ENCODE results near the gene NHLH1.

Gene NHLH1

GRCh38 chr1:160332516-160332915 is 34.4 kb upstream of the NHLH1 start:
- TF ChIP-seq EZH2 (IDR thresholded peaks at IDR 0.05; ENCODE audit: borderline replicate concordance, low read length) (no peak), CTCF (IDR thresholded peaks at IDR 0.05; ENCODE audit: low read length) (no peak)
- Histone ChIP-seq H3K27me3 (ENCODE audit: insufficient read depth, low read length) (no peaks in the 10 kb centered on the region), H3K9me2 (ENCODE audit: low read depth, low read length) (no peaks in the 10 kb centered on the region), H3K9ac (ENCODE audit: low read length) (no peak overlapping the region), H3F3A (ENCODE audit: insufficient read depth, low read length) (0 out of 2 replicates have a peak, but pooled peaks cover 3% of the 10 kb centered on the region), H3K27ac (ENCODE audit: low read depth, low read length, poor library complexity, severe bottlenecking) (no peak overlapping the region), H3K4me1 (ENCODE audit: insufficient read depth, low read length, severe bottlenecking) (no peaks in the 10 kb centered on the region), H3K4me3 (ENCODE audit: low read depth, low read length, poor library complexity, severe bottlenecking) (no peak overlapping the region), H3K36me3 (ENCODE audit: insufficient read depth, low read length) (peaks cover 88% of the 10 kb centered on the region), H4K20me1 (ENCODE audit: insufficient read depth, low read length) (no peaks in the 10 kb centered on the region), H3K4me2 (ENCODE audit: low read length) (no peak overlapping the region), H3K79me2 (ENCODE audit: insufficient read depth, low read length) (no peaks in the 10 kb centered on the region), H2AFZ (ENCODE audit: low read length) (no peak overlapping the region), H3K9me3 (ENCODE audit: low read length) (no peaks in the 10 kb centered on the region)

- TF ChIP-seq EZH2 (IDR thresholded peaks at IDR 0.05; ENCODE audit: borderline replicate concordance, low read length) (no peak), CTCF (IDR thresholded peaks at IDR 0.05; ENCODE audit: low read length) (no peak)
- Histone ChIP-seq H2AFZ (ENCODE audit: low read length) (no peak overlapping the region), H3K4me3 (ENCODE audit: low read depth, low read length, poor library complexity, severe bottlenecking) (no peak overlapping the region), H3K4me1 (ENCODE audit: insufficient read depth, low read length, severe bottlenecking) (peaks cover 15% of the 10 kb centered on the region), H3K4me2 (ENCODE audit: low read length) (no peak overlapping the region), H3K27ac (ENCODE audit: low read depth, low read length, poor library complexity, severe bottlenecking) (no peak overlapping the region), H3K36me3 (ENCODE audit: insufficient read depth, low read length) (peaks cover 66% of the 10 kb centered on the region), H3K9me2 (ENCODE audit: low read depth, low read length) (no peaks in the 10 kb centered on the region), H3K27me3 (ENCODE audit: insufficient read depth, low read length) (no peaks in the 10 kb centered on the region), H3F3A (ENCODE audit: insufficient read depth, low read length) (no peaks in the 10 kb centered on the region), H3K9me3 (ENCODE audit: low read length) (no peaks in the 10 kb centered on the region), H4K20me1 (ENCODE audit: insufficient read depth, low read length) (0 out of 2 replicates have a peak, but pooled peaks cover 3% of the 10 kb centered on the region), H3K79me2 (ENCODE audit: insufficient read depth, low read length) (peaks cover 35% of the 10 kb centered on the region), H3K9ac (ENCODE audit: low read length) (no peak overlapping the region)
Measured at GRCh38 chr1:160338580-160338979, 28.3 kb upstream of the NHLH1 start.

- Histone ChIP-seq H3K9me3 (ENCODE audit: low read length) (no peaks in the 10 kb centered on the region), H3K27me3 (ENCODE audit: insufficient read depth, low read length) (no peaks in the 10 kb centered on the region), H3K4me3 (ENCODE audit: low read depth, low read length, poor library complexity, severe bottlenecking) (no peak overlapping the region), H2AFZ (ENCODE audit: low read length) (no peak overlapping the region), H3K27ac (ENCODE audit: low read depth, low read length, poor library complexity, severe bottlenecking) (no peak overlapping the region), H3K36me3 (ENCODE audit: insufficient read depth, low read length) (peaks cover 57% of the 10 kb centered on the region), H3K9me2 (ENCODE audit: low read depth, low read length) (no peaks in the 10 kb centered on the region), H3K4me2 (ENCODE audit: low read length) (no peak overlapping the region), H3K4me1 (ENCODE audit: insufficient read depth, low read length, severe bottlenecking) (peaks cover 26% of the 10 kb centered on the region), H3K79me2 (ENCODE audit: insufficient read depth, low read length) (peaks cover 45% of the 10 kb centered on the region), H4K20me1 (ENCODE audit: insufficient read depth, low read length) (0 out of 2 replicates have a peak, but pooled peaks cover 3% of the 10 kb centered on the region), H3K9ac (ENCODE audit: low read length) (no peak overlapping the region), H3F3A (ENCODE audit: insufficient read depth, low read length) (no peaks in the 10 kb centered on the region)
- TF ChIP-seq EZH2 (IDR thresholded peaks at IDR 0.05; ENCODE audit: borderline replicate concordance, low read length) (no peak), CTCF (IDR thresholded peaks at IDR 0.05; ENCODE audit: low read length) (no peak)
Measured at GRCh38 chr1:160340146-160340545, 26.7 kb upstream of the NHLH1 start.

Measured in OCI-LY1 (cell line).